H9 (cell line): Measurements from ENCODE around the gene NIM1K. TPM values are rescaled to one million over a fixed set of nuclear protein-coding genes. Genes with fewer than 3 reads are reported as not detected.

Experiments used
- DNase-seq: peaks from one replicate; pipeline ENCODE4 v3.0.0-alpha.2; 2017
- H2AFZ ChIP-seq: one replicate; pipeline ENCODE4 v1.6.1; 2013; ENCODE audit warnings: mild to moderate bottlenecking, low read length, control low read depth, moderate library complexity
- H2AK5ac ChIP-seq: 2 replicates; pipeline ENCODE4 v1.6.1; 2013; ENCODE audit warnings: low read length, control low read depth, mixed read lengths; ENCODE audit not compliant: insufficient read length
- H2BK120ac ChIP-seq: one replicate; pipeline ENCODE4 v1.6.1; 2013; ENCODE audit warnings: low read depth, mild to moderate bottlenecking, low read length, control low read depth, inconsistent platforms; ENCODE audit not compliant: poor library complexity, severe bottlenecking
- H2BK12ac ChIP-seq: 2 replicates; pipeline ENCODE4 v1.6.1; 2013; ENCODE audit warnings: low read length, control low read depth, mixed read lengths, low read depth; ENCODE audit not compliant: insufficient read length
- H2BK15ac ChIP-seq: 2 replicates; pipeline ENCODE4 v1.6.1; 2013; ENCODE audit warnings: low read depth, low read length, control low read depth
- H2BK20ac ChIP-seq: one replicate; pipeline ENCODE4 v1.6.1; 2013; ENCODE audit warnings: low read depth, mild to moderate bottlenecking, low read length, control low read depth, inconsistent platforms; ENCODE audit not compliant: poor library complexity, severe bottlenecking
- H2BK5ac ChIP-seq: 2 replicates; pipeline ENCODE4 v1.6.1; 2013; ENCODE audit warnings: low read length, control low read depth, mixed read lengths; ENCODE audit not compliant: insufficient read length
- H3K14ac ChIP-seq: 2 replicates; pipeline ENCODE4 v1.6.1; 2013; ENCODE audit warnings: low read length, control low read depth; ENCODE audit not compliant: insufficient read depth
- H3K18ac ChIP-seq: 2 replicates; pipeline ENCODE4 v1.6.1; 2013; ENCODE audit warnings: low read depth, mild to moderate bottlenecking, mixed read lengths, low read length, control low read depth; ENCODE audit not compliant: insufficient read length
- H3K23ac ChIP-seq: 2 replicates; pipeline ENCODE4 v1.6.1; 2013; ENCODE audit warnings: low read length, control low read depth, mixed read lengths, low read depth; ENCODE audit not compliant: insufficient read length
- H3K23me2 ChIP-seq: 2 replicates; pipeline ENCODE4 v1.6.1; 2013; ENCODE audit warnings: low read depth, mild to moderate bottlenecking, mixed read lengths, low read length, control low read depth; ENCODE audit not compliant: insufficient read length, poor library complexity, severe bottlenecking
- H3K27ac ChIP-seq: 2 replicates; pipeline ENCODE4 v1.5.1; 2013; ENCODE audit warnings: low read length, control low read depth, mixed read lengths, low read depth; ENCODE audit not compliant: insufficient read length
- H3K27me3 ChIP-seq: 2 replicates; pipeline ENCODE4 v1.6.1; 2013; ENCODE audit warnings: low read length, control low read depth, inconsistent platforms; ENCODE audit not compliant: insufficient read depth
- H3K4ac ChIP-seq: 2 replicates; pipeline ENCODE4 v1.6.1; 2013; ENCODE audit warnings: low read depth, mild to moderate bottlenecking, control low read depth, inconsistent platforms, low read length, moderate library complexity
- H3K4me1 ChIP-seq: 2 replicates; pipeline ENCODE4 v1.6.1; 2013; ENCODE audit warnings: low read length, control low read depth, inconsistent platforms; ENCODE audit not compliant: insufficient read depth
- H3K4me2 ChIP-seq: 2 replicates; pipeline ENCODE4 v1.6.1; 2013; ENCODE audit warnings: low read length, control low read depth, mixed read lengths; ENCODE audit not compliant: insufficient read length, insufficient read depth
- H3K56ac ChIP-seq: 2 replicates; pipeline ENCODE4 v1.6.1; 2013; ENCODE audit warnings: low read depth, mild to moderate bottlenecking, mixed read lengths, low read length, control low read depth; ENCODE audit not compliant: insufficient read length
- H3K79me1 ChIP-seq: 2 replicates; pipeline ENCODE4 v1.6.1; 2013; ENCODE audit warnings: low read depth, mild to moderate bottlenecking, moderate library complexity, low read length, control low read depth, inconsistent platforms; ENCODE audit not compliant: insufficient read depth, poor library complexity, severe bottlenecking
- H3K79me2 ChIP-seq: 2 replicates; pipeline ENCODE4 v1.6.1; 2013; ENCODE audit warnings: low read length, control low read depth, inconsistent platforms; ENCODE audit not compliant: insufficient read depth
- H3K9ac ChIP-seq: 2 replicates; pipeline ENCODE4 v1.6.1; 2013; ENCODE audit warnings: low read length, control low read depth, mixed read lengths; ENCODE audit not compliant: insufficient read length; ENCODE audit errors: extremely low read depth
- H3K9me3 ChIP-seq: one replicate; pipeline ENCODE4 v1.6.1; 2013; ENCODE audit warnings: low read depth, low read length, inconsistent platforms; ENCODE audit not compliant: control insufficient read depth
- H3T11ph ChIP-seq: one replicate; pipeline ENCODE4 v1.6.1; 2013; ENCODE audit warnings: mild to moderate bottlenecking, low read length, control low read depth, inconsistent platforms
- H4K20me1 ChIP-seq: one replicate; pipeline ENCODE4 v1.6.1; 2013; ENCODE audit not compliant: control insufficient read depth, insufficient read length, insufficient read depth
- H4K5ac ChIP-seq: 2 replicates; pipeline ENCODE4 v1.6.1; 2013; ENCODE audit warnings: low read depth, mild to moderate bottlenecking, mixed read lengths, low read length, control low read depth; ENCODE audit not compliant: insufficient read length
- H4K8ac ChIP-seq: replicated peaks from 2 replicates; pipeline ENCODE4 v1.6.1; 2013; ENCODE audit warnings: low read length, control low read depth, mixed read lengths, low read depth; ENCODE audit not compliant: insufficient read length
- H4K91ac ChIP-seq: 2 replicates; pipeline ENCODE4 v1.6.1; 2013; ENCODE audit warnings: low read depth, mild to moderate bottlenecking, moderate library complexity, mixed read lengths, low read length, control low read depth; ENCODE audit not compliant: insufficient read length
- H3K27ac Mint-ChIP-seq, 3 experiments: 2 replicates in 2 of 3; 3 replicates in 1 of 3; pipeline ENCODE4 v1.8.0; 2020 to 2021; ENCODE audit warnings: mixed read lengths in 3 of 3, mild to moderate bottlenecking in 1 of 3, moderate library complexity in 1 of 3
- H3K27me3 Mint-ChIP-seq: 2 replicates; pipeline ENCODE4 v1.8.0; 2021; ENCODE audit warnings: low read depth, mild to moderate bottlenecking, moderate library complexity, mixed read lengths
- H3K36me3 Mint-ChIP-seq, 3 experiments: 2 replicates in 2 of 3; 3 replicates in 1 of 3; pipeline ENCODE4 v1.8.0; 2020 to 2021; ENCODE audit warnings: low read depth in 3 of 3, mixed read lengths in 3 of 3; ENCODE audit not compliant: insufficient read depth in 1 of 3
- H3K4me1 Mint-ChIP-seq, 2 experiments: 2 replicates each; pipeline ENCODE4 v1.8.0; 2020; ENCODE audit warnings: mixed read lengths in 2 of 2
- H3K4me3 Mint-ChIP-seq, 2 experiments: 2 replicates in 1 of 2; 3 replicates in 1 of 2; pipeline ENCODE4 v1.8.0; 2020 to 2021; ENCODE audit warnings: mild to moderate bottlenecking in 2 of 2, mixed read lengths in 2 of 2, moderate library complexity in 1 of 2
- H3K9me3 Mint-ChIP-seq, 2 experiments: 2 replicates in 1 of 2; 3 replicates in 1 of 2; pipeline ENCODE4 v1.8.0; 2020; ENCODE audit warnings: mild to moderate bottlenecking in 2 of 2, mixed read lengths in 2 of 2, moderate library complexity in 1 of 2
- CTCF ChIP-seq: fragments of 200-600 bp; sonication (generic); conservative IDR thresholded peaks from 3 replicates; pipeline ENCODE4 v1.8.0; 2021; ENCODE audit warnings: antibody characterized with exemption, mild to moderate bottlenecking
- WGBS: extraction: QIAGEN DNeasy Blood & Tissue Kit; methylation state at CpG from one replicate; pipeline ENCODE4 v1.1.7; 2013; ENCODE audit warnings: missing lambda C conversion rate, low lambda C conversion rate, mixed read lengths; ENCODE audit not compliant: insufficient read length; ENCODE audit errors: extremely low coverage; 5-methylcytosine and 5-hydroxymethylcytosine counted together
- total RNA-seq: library from RNA; stranded (reverse); gene quantifications from 2 replicates; pipeline ENCODE4 v1.2.1, GENCODE V29; 2021

The NIM1K gene
- total RNA-seq, 1 experiment from 2014 or later, result 0.07 TPM

GRCh38 chr5:43274435-43275114, 82.5 kb downstream of the NIM1K start:
- Histone ChIP-seq H2AK5ac (no peak overlapping the region), H3K27me3 (no peaks in the 10 kb centered on the region), H4K20me1 (no peaks in the 10 kb centered on the region), H4K5ac (no peak overlapping the region), H3K27ac (no peak overlapping the region), H2BK120ac (no peak overlapping the region), H2BK20ac (no peak overlapping the region), H3K79me2 (no peaks in the 10 kb centered on the region), H3K56ac (no peak overlapping the region), H3K18ac (no peak overlapping the region), H3K9ac (no peak overlapping the region), H2BK5ac (no peak overlapping the region), H2BK15ac (no peak overlapping the region), H3T11ph (no peak overlapping the region), H3K4ac (no peak overlapping the region), H3K4me2 (no peak overlapping the region), H2BK12ac (no peak overlapping the region), H3K14ac (no peak overlapping the region), H2AFZ (no peak overlapping the region), H4K91ac (no peak overlapping the region), H4K8ac (no peak overlapping the region), H3K4me1 (no peaks in the 10 kb centered on the region; the same call in 1 of the 2 replicates), H3K23ac (no peak overlapping the region), H3K79me1 (no peaks in the 10 kb centered on the region), H3K9me3 (no peaks in the 10 kb centered on the region), H3K23me2 (no peaks in the 10 kb centered on the region)
- no CpG with 5 or more reads among the region's 7 CpGs for WGBS
- DNase-seq, result no peak
- Mint-ChIP-seq H3K4me1 (peaks cover 7 to 10% of the 10 kb centered on the region in 2 experiments), H3K27me3 (peaks cover 6% of the 10 kb centered on the region), H3K36me3 (no peaks in the 10 kb centered on the region), H3K27ac (peak overlapping the region in 1 of 3 experiments; percentile 21; a peak in 1 of 7 replicates), H3K4me3 (no peak overlapping the region), H3K9me3 (no peaks in the 10 kb centered on the region; a peak in 1 of 5 replicates)
- no peak for TF ChIP-seq CTCF
